ENCODE measurements around the gene KRTAP10-12. TPM values are rescaled to one million over a fixed set of nuclear protein-coding genes. Genes with fewer than 3 reads are reported as not detected.
"Not testable (repeated sequence)": the region's sequence is repeated elsewhere in the genome, so short reads cannot be mapped to it uniquely, and the experiment has no call there.

KRTAP10-12 gene
- total RNA-seq, 4 donors from 2014 or later, result not detected

GRCh38 chr21:44686843-44687561 lies 10.0 kb upstream of the KRTAP10-12 start:
- H3K9me3 ChIP-seq, result no peaks in the 10 kb centered on the region
- H3K27ac ChIP-seq, result no peak overlapping the region
- 50 to 74% methylated on average over 17 to 21 of the region's 25 CpGs for WGBS, 2 donors
- DNase-seq, result no peak
- no peaks in the 10 kb centered on the region for H3K36me3 ChIP-seq
- H3K4me3 ChIP-seq, result no peak overlapping the region
- H3K4me1 ChIP-seq, result no peaks in the 10 kb centered on the region
- peaks cover 0 to 74% (median 0%) of the 10 kb centered on the region in 4 donors for H3K27me3 ChIP-seq
- TF ChIP-seq POLR2A (IDR thresholded peaks at IDR 0.05), result no peak
- TF ChIP-seq CTCF (IDR thresholded peaks at IDR 0.05), result no peak
- intact Hi-C loops (cut with DNase I), result no loop called here

GRCh38 chr21:44687671-44688070 lies 9.3 kb upstream of the KRTAP10-12 start:
- Histone ChIP-seq H3K27me3 (peaks cover 0 to 68% (median 0%) of the 10 kb centered on the region in 4 donors), H3K9me3 (peaks cover 0 to 3% (median under 1%) of the 10 kb centered on the region in 3 donors), H3K36me3 (no peaks in the 10 kb centered on the region), H3K27ac (no peak overlapping the region), H3K4me3 (no peak overlapping the region), H3K4me1 (no peaks in the 10 kb centered on the region)
- TF ChIP-seq CTCF (IDR thresholded peaks at IDR 0.05), result no peak
- no peak for TF ChIP-seq POLR2A (IDR thresholded peaks at IDR 0.05)
- 30 to 38% methylated on average over 11 of the region's 11 CpGs for WGBS, 2 donors
- intact Hi-C loops (cut with DNase I), result no loop called here
- no peak for DNase-seq

- peaks cover 0 to 62% (median 0%) of the 10 kb centered on the region in 4 donors for H3K27me3 ChIP-seq
- intact Hi-C loops (cut with DNase I); H3K27ac ChIP-seq; H3K4me1 ChIP-seq; H3K36me3 ChIP-seq; H3K4me3 ChIP-seq; DNase-seq: not testable (repeated sequence)
- H3K9me3 ChIP-seq, result peaks cover 0 to 18% (median 3%) of the 10 kb centered on the region in 3 donors
- 85 to 92% methylated on average over 3 of the region's 3 CpGs for WGBS, 2 donors
Observed at GRCh38 chr21:44689740-44690139, 7.2 kb upstream of the KRTAP10-12 start.

- intact Hi-C loops (cut with DNase I), result no loop called here
- Histone ChIP-seq H3K27me3 (peaks cover 0 to 69% (median 0%) of the 10 kb centered on the region in 4 donors), H3K36me3 (no peaks in the 10 kb centered on the region), H3K4me3 (no peak overlapping the region), H3K9me3 (peaks cover 0 to 18% (median 3%) of the 10 kb centered on the region in 3 donors), H3K27ac (no peak overlapping the region), H3K4me1 (no peaks in the 10 kb centered on the region)
- DNase-seq, result no peak
- 19 to 23% methylated on average over 2 of the region's 2 CpGs for WGBS, 2 donors
- TF ChIP-seq POLR2A (IDR thresholded peaks at IDR 0.05) (no peak), CTCF (IDR thresholded peaks at IDR 0.05) (no peak)
Observed at GRCh38 chr21:44691686-44692085, 5.3 kb upstream of the KRTAP10-12 start.

- H3K9me3 ChIP-seq, result peaks cover 0 to 18% (median 3%) of the 10 kb centered on the region in 3 donors
- 50 to 63% methylated on average over 2 of the region's 2 CpGs for WGBS, 2 donors
- no peaks in the 10 kb centered on the region for H3K4me1 ChIP-seq
- no peak overlapping the region for H3K27ac ChIP-seq
- no peak for DNase-seq
- no peak for TF ChIP-seq CTCF (IDR thresholded peaks at IDR 0.05)
- no peak for TF ChIP-seq POLR2A (IDR thresholded peaks at IDR 0.05)
- intact Hi-C loops (cut with DNase I), result no loop called here
- no peaks in the 10 kb centered on the region for H3K36me3 ChIP-seq
- H3K27me3 ChIP-seq, result peaks cover 0 to 69% (median 0%) of the 10 kb centered on the region in 4 donors
- H3K4me3 ChIP-seq, result no peak overlapping the region
Observed at GRCh38 chr21:44692798-44693512, 4.0 kb upstream of the KRTAP10-12 start.

Data from esophagus squamous epithelium (tissue), 5 donors.